Right ventricle myocardium superior (tissue), 1 donor: ENCODE measurements around the gene IGSF1. TPM values are rescaled to one million over a fixed set of nuclear protein-coding genes. Genes with fewer than 3 reads are reported as not detected.
A peak's percentile ranks its signal among the peaks of the same experiment; 100 is the strongest.
"Not testable (repeated sequence)": the region's sequence is repeated elsewhere in the genome, so short reads cannot be mapped to it uniquely, and the experiment has no call there.

ENCODE experiments used
- ATAC-seq: fragments of 200-7000 bp; cut with Tn5 transposase; one replicate; pipeline ENCODE4 v1.9.1; 2020; ENCODE audit warnings: mild to moderate bottlenecking; ENCODE audit not compliant: poor library complexity
- DNase-seq: peaks from one replicate; pipeline ENCODE4 v3.0.0-alpha.2; 2020
- intact Hi-C: fragments of 100-400 bp; cut with DNase I; formaldehyde crosslinking; loops from one replicate; pipeline ENCODE4 v1.11.2; 2022
- total RNA-seq: library from RNA; stranded (reverse); fragmentation: NEBNext Ultra II Directional; extraction: Animal tissue kit (Norgen Biotek cat#: 25700); gene quantifications from one replicate; pipeline ENCODE4 v1.2.1, GENCODE V29; 2021
- donor health status: DM: no; HTN: yes; CAD: no; lungs with severe emphysema.

The IGSF1 gene
- total RNA-seq, 1 donor from 2014 or later, result 4.3 TPM

DNA sequence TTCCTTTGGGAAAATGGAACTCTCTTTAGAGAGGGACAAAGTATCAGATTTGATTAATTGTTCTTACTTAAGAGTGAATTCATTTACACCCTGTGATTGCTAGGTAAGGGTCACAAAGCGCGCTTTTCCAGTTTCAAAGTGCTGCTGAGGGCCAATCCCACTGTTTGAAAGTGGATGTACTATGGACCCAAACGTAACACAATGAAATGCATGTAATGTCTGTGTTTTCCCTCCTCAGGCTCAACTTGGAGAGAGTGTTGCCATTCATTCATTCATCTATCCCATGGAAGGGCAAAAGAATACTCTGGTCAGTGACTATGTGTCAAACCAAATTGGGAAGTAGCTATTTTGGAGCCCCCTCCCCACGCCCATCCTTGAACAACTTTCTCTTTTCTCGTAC is 16.1 kb downstream of the IGSF1 start:
- intact Hi-C loops, result no loop called here
- DNase-seq (no peak), ATAC-seq (no peak)

DNA sequence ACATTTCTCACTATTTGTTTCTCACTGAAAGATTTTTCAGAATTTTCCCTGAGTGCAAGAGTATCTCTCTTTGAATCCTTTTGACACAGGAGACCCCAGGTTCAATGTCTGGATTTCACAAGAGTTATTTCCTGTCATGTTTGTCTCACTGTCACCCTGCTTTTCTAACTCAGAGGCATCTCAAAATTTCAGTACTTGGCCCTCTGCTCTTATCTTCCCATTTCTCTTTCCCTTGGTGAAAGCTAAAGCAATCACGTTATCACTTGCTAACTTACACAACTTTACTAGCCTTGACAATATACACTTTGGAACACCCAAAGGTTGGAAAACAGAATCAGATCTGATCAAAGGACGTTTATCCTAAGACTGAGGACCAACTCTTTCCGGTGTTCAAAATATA is 17.3 kb downstream of the IGSF1 start:
- ATAC-seq (no peak), DNase-seq (no peak)
- intact Hi-C loops, result no loop called here

DNA sequence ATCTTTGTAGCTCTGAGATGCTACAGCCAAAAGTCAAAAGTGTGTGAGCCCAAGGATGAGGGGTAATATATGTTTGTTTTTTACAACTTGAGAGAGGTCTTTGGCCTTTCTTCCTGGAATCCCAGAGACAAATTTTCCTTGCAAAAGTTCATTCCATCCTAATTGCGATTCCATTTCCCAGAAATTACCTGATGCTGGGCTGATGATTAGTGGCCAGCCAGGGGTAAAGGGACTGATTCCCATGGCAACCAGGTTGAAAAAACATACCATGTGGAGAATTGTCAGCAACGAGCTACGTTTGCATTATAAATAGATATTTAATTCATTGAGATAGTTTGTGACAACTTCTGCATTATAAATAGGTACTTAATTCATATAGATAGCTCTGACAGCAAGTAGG is 17.8 kb downstream of the IGSF1 start:
- DNase-seq, result no peak
- intact Hi-C loops, result no loop called here
- no peak for ATAC-seq

DNA sequence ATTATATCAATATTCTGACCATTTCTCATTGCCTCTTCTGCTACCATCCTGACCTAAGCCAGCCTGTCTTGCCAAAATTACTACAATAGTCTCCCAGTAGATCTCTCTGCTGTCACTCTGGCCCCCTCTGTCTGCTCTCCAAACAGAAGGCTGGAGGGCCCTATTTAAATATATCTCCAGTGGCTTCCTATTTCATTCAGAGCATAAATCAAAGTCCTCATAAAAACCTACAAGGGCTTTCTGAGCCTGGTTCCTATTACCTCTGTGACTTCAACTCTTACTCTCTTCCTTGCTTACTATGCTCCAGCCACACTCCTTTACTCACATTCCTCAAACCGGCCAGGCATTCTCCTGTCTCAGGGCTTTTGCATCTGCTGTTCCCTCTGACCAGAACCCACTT is 19.0 kb downstream of the IGSF1 start:
- DNase-seq, result no peak
- intact Hi-C loops, result no loop called here
- ATAC-seq, result no peak

DNA sequence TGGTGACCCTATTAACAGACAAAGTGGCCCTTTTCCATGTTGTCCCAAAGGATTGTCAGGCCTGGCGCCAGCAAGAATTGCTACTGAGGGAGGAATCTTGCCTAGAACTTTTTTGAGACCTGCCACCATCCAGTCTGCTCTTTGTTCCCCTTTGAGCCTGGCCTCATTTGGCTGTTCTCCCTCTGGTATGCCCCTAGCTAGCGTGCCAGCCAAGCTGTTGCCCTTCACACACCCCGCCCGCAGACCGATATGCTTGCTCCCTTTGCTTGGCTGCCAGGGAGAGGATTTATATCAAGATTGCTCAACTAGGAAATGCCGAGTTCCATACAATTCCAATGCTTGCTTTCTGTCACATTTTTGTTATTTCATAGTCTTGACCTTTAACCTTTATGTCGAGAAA is 24.4 kb downstream of the IGSF1 start:
- intact Hi-C loops, result no loop called here
- peak; percentile 43 for ATAC-seq
- DNase-seq, result no peak

DNA sequence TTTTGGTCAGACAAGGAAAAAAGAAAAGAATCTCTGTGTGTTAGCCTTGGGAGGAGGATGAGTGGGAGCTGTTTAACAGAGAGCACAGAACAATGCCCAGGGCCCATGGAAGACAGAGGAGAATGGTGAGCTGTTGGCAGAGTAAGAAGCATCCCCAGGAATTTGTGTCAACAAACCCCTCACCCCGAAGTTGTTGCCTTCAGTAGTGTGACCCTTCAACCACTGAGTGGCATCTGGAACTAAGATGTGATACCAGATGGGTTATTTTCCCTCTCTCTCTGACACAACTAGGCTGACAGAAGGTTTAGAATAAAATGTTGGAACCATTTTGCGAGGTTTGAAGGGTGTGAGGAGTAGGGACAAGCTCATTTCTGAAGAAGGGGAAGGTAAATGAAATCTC is 25.1 kb downstream of the IGSF1 start:
- intact Hi-C loops, result no loop called here
- DNase-seq, result no peak
- ATAC-seq, result no peak

DNA sequence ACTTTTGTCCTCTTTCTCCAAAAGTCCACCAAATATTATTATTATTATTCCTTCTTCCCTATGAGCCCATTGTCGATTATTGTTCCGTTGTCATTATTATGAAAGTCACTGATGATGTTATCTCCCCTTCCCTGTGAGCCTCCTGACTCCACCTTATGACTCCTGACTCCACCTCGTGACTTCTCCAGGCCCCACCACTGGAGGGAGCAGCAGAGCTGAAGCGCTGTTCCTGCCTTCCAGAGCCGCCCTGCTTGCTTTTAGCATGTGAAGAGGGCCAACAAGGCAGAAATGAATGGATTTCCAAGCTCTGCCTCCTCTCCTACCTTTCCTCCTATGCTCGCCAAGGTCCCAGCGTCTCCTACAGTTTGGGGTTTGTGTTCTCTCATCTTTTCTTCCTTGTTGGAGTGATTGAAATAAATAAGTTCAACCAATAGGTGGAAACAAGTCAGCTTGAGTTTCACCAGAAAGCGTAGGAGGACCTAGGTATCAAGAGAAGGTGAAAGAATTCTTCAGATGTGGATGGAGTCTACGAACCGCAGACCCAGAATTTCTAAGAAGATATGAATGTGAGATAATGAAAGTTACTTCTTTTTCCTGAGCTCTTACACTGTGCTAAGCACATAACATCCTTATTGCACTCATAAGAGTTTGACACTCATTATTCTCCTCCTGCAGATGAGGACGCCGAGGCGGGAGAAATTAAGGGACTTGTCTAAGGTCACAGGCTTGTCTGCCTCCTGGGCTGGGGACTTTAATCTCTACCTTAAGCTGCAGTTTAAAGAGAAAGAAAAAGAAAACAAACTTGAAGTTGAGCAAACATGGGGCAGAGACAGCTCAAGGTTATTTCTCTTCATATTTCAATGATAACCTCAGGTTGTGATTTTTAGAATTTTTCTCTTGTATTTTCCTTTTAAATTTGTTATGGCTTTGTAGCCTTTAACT is 26.1 kb downstream of the IGSF1 start:
- intact Hi-C loops, result no loop called here
- DNase-seq (no peak), ATAC-seq (no peak)

DNA sequence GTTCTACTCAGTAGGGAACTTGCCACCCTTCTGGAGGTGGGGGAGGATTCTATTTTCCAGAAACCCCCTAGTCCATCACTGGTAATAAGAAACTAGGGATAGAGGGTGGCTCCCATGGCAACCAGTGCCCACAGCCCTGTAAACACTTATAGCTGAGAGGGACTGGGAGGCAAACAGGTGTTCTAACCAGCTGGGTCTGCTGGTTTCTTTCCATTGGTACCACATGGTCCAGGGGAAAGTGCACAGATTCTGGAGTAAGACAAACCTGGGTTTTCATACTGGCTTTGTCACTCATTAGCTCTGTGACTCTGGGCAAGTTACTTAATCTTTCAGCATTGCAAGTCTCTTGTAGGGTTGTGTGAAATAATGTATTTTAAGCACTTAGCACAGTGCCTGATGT is 26.9 kb downstream of the IGSF1 start:
- intact Hi-C loops, result no loop called here
- no peak for ATAC-seq

DNA sequence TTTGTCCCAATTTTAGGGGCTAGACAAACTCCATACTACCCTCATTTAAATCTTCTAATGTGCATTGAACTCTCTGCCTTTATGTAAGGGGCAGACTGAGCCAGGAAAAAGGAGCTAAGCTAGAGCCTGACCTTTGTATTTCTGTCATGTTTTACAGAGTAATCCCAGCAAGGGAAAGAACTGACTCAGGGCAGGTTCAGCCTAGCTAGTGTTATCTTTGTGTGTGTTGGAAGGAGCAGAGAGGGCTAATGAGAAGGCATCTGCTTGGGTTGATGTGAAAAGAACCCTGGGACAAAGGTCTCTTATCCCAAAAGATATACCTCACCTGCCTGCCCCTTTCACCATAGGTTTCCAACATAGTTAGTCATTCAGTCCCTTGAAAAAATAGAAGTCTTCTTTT is 31.7 kb downstream of the IGSF1 start:
- intact Hi-C loops, result no loop called here
- ATAC-seq (no peak), DNase-seq (no peak)

More for the DNA sequence above, 26.9 kb downstream of the IGSF1 start:
- no peak for DNase-seq

DNA sequence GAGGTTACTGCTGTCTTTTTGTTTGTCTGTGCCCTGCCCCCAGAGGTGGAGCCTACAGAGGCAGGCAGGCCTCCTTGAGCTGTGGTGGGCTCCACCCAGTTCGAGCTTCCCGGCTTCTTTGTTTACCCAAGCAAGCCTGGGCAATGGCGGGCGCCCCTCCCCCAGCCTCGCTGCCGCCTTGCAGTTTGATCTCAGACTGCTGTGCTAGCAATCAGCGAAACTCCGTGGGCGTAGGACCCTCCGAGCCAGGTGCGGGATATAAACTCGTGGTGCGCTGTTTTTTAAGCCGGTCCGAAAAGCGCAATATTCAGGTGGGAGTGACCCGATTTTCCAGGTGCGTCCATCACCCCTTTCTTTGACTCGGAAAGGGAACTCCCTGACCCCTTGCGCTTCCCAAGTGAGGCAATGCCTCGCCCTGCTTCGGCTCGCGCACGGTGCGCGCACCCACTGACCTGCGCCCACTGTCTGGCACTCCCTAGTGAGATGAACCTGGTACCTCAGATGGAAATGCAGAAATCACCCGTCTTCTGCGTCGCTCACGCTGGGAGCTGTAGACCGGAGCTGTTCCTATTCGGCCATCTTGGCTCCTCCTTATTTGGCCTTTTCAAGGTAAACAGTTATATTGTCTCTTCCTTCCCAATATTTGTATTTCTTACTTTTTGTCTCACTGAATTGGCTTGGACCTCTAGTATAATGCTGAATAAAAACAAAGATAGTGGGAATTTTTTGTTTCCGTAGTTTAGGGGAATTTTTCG is 37.9 kb downstream of the IGSF1 start:
- intact Hi-C loops, DNase-seq, ATAC-seq: not testable (repeated sequence)

DNA sequence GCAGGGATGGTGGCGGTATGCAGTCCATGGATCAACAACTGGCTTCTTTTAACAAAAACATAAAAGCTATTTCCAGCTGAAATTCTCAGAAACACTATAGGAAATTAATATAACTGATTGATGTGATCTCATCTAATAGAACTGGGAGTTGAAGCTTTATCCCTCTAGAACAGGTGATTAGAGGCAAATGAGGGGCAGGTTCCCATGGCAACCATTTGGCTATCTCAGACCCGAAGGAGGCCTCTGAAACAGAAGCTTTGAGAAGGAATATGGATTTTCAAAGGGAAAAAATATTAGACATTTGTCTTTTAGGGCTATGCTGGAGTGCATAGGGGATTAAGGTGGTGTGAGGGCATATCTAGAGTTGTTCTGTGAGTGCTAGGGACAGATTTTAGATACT is 50.0 kb downstream of the IGSF1 start:
- DNase-seq, result no peak
- intact Hi-C loops, result no loop called here
- ATAC-seq, result no peak

DNA sequence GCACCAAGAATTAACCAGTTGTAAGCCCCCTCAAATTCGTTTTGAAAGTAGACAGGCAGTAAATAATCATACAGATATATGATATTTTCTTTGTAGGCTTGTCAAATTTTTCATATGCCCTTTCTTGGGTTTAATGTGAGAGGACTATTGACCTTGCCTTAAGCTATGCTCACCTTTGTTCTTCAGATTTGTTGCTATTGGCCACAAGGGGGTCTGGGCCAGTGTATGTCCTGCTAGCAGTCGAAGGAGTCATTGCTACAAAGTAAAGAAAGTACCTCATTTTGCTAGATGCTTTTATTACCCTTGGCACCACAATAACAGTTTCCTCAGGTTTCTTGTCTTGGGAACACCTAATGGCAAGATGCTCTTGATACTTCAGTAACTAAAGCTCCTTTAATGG is 51.7 kb downstream of the IGSF1 start:
- ATAC-seq (no peak), DNase-seq (no peak)
- intact Hi-C loops, result no loop called here

DNA sequence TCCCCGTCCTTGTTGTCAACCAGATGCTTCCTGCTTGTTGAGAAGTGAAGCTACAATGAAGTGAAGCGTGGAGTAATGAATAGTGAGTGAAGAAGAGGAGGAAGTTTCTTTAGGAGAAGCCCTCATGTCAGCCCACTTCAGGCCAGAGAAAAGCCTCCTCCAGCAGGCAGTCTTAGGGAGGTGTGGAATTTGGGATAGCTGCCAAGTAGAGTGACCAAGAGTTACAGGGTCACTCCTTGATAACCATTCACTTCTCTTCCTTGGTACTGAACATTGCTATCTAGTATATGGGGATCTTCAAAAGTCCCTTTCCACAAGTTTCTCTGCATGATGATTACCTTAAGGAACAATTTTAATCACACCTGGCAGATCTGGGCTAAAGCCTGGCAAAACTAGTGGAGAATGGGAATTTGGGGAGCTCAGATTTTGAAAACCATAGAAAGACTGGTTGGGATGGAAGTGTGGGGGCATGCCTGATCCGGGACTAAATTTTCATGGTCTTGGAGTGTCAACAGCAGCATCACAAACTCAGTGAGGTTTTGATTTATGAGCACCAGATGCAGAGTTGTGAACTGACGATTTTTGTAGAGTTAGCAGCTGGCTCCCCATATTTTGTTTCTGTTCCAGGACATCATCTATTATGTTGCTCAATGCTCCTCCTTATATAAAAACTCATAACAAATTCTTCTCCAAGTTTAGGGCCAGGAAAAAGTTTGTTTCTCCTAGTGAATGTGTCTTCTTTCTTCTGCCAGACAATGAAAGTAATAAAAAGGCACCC is 53.1 kb downstream of the IGSF1 start:
- intact Hi-C loops, result no loop called here
- DNase-seq (no peak), ATAC-seq (no peak)

DNA sequence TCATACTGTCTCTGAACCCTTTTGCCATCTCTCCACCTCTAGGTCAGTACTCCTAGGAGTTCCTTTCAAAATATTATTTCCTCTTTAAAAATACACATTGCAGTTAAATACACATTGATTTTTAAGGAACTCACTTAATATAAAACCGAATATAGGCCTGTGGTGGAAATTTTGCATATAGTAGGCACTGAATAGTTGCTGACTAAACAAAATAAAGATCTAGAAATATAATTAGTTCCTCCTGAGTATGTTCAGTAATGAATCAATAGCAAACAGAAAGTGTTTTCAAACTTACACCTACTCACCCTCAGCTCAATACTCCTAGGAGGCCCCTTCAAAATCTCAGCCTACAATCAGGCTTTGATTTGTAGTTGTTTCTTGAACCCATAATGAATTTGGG is 61.5 kb downstream of the IGSF1 start:
- DNase-seq (no peak), ATAC-seq (no peak)
- intact Hi-C loops, result no loop called here

DNA sequence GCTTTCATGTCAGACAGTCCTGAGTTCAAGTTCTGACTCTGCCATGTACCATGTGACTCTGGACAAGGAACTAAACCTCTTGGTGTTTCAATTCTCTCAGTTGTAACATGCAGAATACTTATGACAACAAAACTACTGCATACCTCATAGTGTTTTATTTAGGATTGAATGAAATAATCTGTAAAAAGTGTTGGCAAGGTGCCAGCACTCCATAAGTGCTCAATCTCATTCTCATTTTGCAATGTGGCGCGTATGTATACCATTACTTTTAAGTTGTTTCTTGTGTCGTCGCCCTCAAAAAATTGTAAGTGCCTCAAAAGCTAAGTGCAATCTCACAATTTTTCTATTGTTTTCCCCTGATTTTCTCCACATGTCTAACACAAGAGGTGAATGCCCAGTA is 62.5 kb downstream of the IGSF1 start:
- DNase-seq, result no peak
- no peak for ATAC-seq
- intact Hi-C loops, result no loop called here

DNA sequence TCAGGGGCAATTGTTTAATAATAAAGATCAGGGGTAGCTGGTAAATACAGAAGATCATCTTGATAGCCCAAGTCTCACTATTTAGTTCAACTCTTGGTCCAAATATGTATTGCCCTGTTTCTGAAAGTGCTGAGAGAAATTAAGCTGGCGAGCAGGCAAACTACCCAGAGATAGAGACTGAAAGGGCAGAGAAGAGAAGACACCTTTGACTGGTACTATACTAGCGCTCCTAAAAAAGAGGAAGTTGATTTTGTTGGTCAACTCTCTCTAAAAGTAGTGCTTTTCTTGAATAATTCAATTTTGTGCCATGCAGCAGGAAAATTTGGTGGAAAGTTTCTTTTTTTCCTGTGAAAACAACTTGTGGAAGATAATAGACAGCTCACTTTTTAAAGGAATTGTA is 64.0 kb downstream of the IGSF1 start:
- no peak for ATAC-seq

More for the DNA sequence above, 64.0 kb downstream of the IGSF1 start:
- intact Hi-C loops, result no loop called here
- no peak for DNase-seq
